GM13976 (cell line): ENCODE results near the gene BRINP1.

ENCODE experiments used
- DNase-seq: peaks from one replicate; pipeline ENCODE4 v3.0.0; 2012; ENCODE audit warnings: low spot score
- CTCF ChIP-seq: IDR thresholded peaks from 2 replicates; pipeline ENCODE4 v1.5.1; 2012; ENCODE audit warnings: borderline replicate concordance, mild to moderate bottlenecking; ENCODE audit not compliant: insufficient read depth; ENCODE audit errors: extremely low read depth, missing control alignments, control extremely low read depth
- in situ Hi-C: fragments of 300-500 bp; cut with MboI; formaldehyde crosslinking; loops from one replicate; pipeline ENCODE4 v1.12.0; 2022; ENCODE audit warnings: low sequenced_read_pairs, mixed read lengths, inconsistent platforms; ENCODE audit not compliant: unreplicated experiment

BRINP1 gene

GRCh38 chr9:119252671-119253299 is 116.5 kb downstream of the BRINP1 start:
- in situ Hi-C loops = no loop called here
- no peak for DNase-seq
- no peak for TF ChIP-seq CTCF

GRCh38 chr9:119251936-119252335 is 117.3 kb downstream of the BRINP1 start:
- TF ChIP-seq CTCF = no peak
- in situ Hi-C loops = no loop called here
- no peak for DNase-seq

- no peak for DNase-seq
- TF ChIP-seq CTCF = no peak
- in situ Hi-C loops = no loop called here
These were observed 118.5 kb downstream of the BRINP1 start for GRCh38 chr9:119250730-119251129.

GRCh38 chr9:119240546-119240945 is 128.7 kb downstream of the BRINP1 start:
- DNase-seq = no peak
- no peak for TF ChIP-seq CTCF
- in situ Hi-C loops = no loop called here

GRCh38 chr9:119234636-119235035 is 134.6 kb downstream of the BRINP1 start:
- in situ Hi-C loops = no loop called here
- TF ChIP-seq CTCF = no peak
- DNase-seq = no peak

GRCh38 chr9:119227422-119227821 is 141.8 kb downstream of the BRINP1 start:
- TF ChIP-seq CTCF = no peak
- in situ Hi-C loops = no loop called here
- DNase-seq = no peak
